HFFc6 (cell line): ENCODE measurements around the gene LRRC59. TPM values are rescaled to one million over a fixed set of nuclear protein-coding genes. Genes with fewer than 3 reads are reported as not detected.

Experiments
- DNase-seq: peaks from one replicate; pipeline ENCODE4 v3.0.0-alpha.2; 2018
- H3K27ac Mint-ChIP-seq: 2 replicates; pipeline ENCODE4 v1.8.0; 2020; ENCODE audit warnings: mild to moderate bottlenecking, mixed read lengths
- H3K27me3 Mint-ChIP-seq: 2 replicates; pipeline ENCODE4 v1.8.0; 2021; ENCODE audit warnings: mild to moderate bottlenecking, moderate library complexity, mixed read lengths; ENCODE audit not compliant: insufficient read depth
- H3K36me3 Mint-ChIP-seq: 2 replicates; pipeline ENCODE4 v1.8.0; 2021; ENCODE audit warnings: low read depth, mixed read lengths
- H3K4me1 Mint-ChIP-seq: 2 replicates; pipeline ENCODE4 v1.8.0; 2020; ENCODE audit warnings: low read depth, mixed read lengths
- H3K4me3 Mint-ChIP-seq: 2 replicates; pipeline ENCODE4 v1.8.0; 2020; ENCODE audit warnings: mild to moderate bottlenecking, moderate library complexity, mixed read lengths
- H3K9me3 Mint-ChIP-seq: 2 replicates; pipeline ENCODE4 v1.8.0; 2020; ENCODE audit warnings: mild to moderate bottlenecking, mixed read lengths
- CTCF ChIP-seq: fragments of 200-600 bp; sonication (generic); IDR thresholded peaks from 2 replicates; pipeline ENCODE4 v1.5.0; 2021; ENCODE audit warnings: antibody characterized with exemption, mild to moderate bottlenecking
- total RNA-seq, 6 experiments: library from RNA; stranded (reverse); fragmentation: NEBNext Ultra II Directional; extraction: Animal tissue kit (Norgen Biotek cat#: 25700); gene quantifications; 2 replicates in 1 of 6; 3 replicates in 5 of 6; pipeline ENCODE4 v1.2.3, GENCODE V29; 2021

Gene LRRC59
- total RNA-seq, 6 experiments from 2014 or later = 214 to 272 (median 261) TPM

- Mint-ChIP-seq H3K27me3 (no peaks in the 10 kb centered on the region), H3K4me3 (peak overlapping the region; percentile 88), H3K27ac (peak overlapping the region; percentile 76), H3K4me1 (peaks cover 57% of the 10 kb centered on the region), H3K36me3 (peaks cover 8% of the 10 kb centered on the region; the same call in 1 of the 2 replicates), H3K9me3 (no peaks in the 10 kb centered on the region)
- no peak for DNase-seq
- no peak for TF ChIP-seq CTCF
Observed at GRCh38 chr17:50426472-50426782, 29.1 kb upstream of the LRRC59 start.

- no peak for TF ChIP-seq CTCF
- H3K4me1 Mint-ChIP-seq = peaks cover 56% of the 10 kb centered on the region
- no peaks in the 10 kb centered on the region for H3K9me3 Mint-ChIP-seq
- H3K36me3 Mint-ChIP-seq = peaks cover 8% of the 10 kb centered on the region; the same call in 1 of the 2 replicates
- peak within 1 kb of the TSS; percentile 90 for H3K27ac Mint-ChIP-seq
- DNase-seq = peak; percentile 38
- peak within 1 kb of the TSS; percentile 88 for H3K4me3 Mint-ChIP-seq
- no peaks in the 10 kb centered on the region for H3K27me3 Mint-ChIP-seq
Observed at GRCh38 chr17:50425682-50426471, 28.6 kb upstream of the LRRC59 start, which contains the start of gene ACSF2. Gene ACSF2, plus strand, starts transcription at chr17:50426218. Its CDS starts 44 bp downstream, at chr17:50426262.

- Mint-ChIP-seq H3K4me3 (peak overlapping the region; percentile 88), H3K9me3 (no peaks in the 10 kb centered on the region), H3K27me3 (no peaks in the 10 kb centered on the region), H3K36me3 (peaks cover 8% of the 10 kb centered on the region; the same call in 1 of the 2 replicates), H3K27ac (peak overlapping the region; percentile 90; the same call in 1 of the 2 replicates), H3K4me1 (peaks cover 63% of the 10 kb centered on the region)
- TF ChIP-seq CTCF = no peak
- no peak for DNase-seq
Observed at GRCh38 chr17:50424996-50425681, 27.8 kb upstream of the LRRC59 start.

- peaks cover 8% of the 10 kb centered on the region; the same call in 1 of the 2 replicates for H3K36me3 Mint-ChIP-seq
- H3K27me3 Mint-ChIP-seq = no peaks in the 10 kb centered on the region
- DNase-seq = no peak
- TF ChIP-seq CTCF = no peak
- no peaks in the 10 kb centered on the region for H3K9me3 Mint-ChIP-seq
- peaks cover 64% of the 10 kb centered on the region for H3K4me1 Mint-ChIP-seq
- H3K4me3 Mint-ChIP-seq = peak overlapping the region; percentile 88
- peak overlapping the region; percentile 90 for H3K27ac Mint-ChIP-seq
Observed at GRCh38 chr17:50424246-50424995, 27.1 kb upstream of the LRRC59 start.

GRCh38 chr17:50423553-50424159 is 26.3 kb upstream of the LRRC59 start:
- peak; percentile 96 for DNase-seq
- H3K27me3 Mint-ChIP-seq = no peaks in the 10 kb centered on the region
- peak overlapping the region; percentile 88 for H3K4me3 Mint-ChIP-seq
- peak overlapping the region; percentile 90 for H3K27ac Mint-ChIP-seq
- 0 out of 2 replicates have a peak, but pooled peaks cover 4% of the 10 kb centered on the region for H3K36me3 Mint-ChIP-seq
- TF ChIP-seq CTCF = no peak
- no peaks in the 10 kb centered on the region for H3K9me3 Mint-ChIP-seq
- H3K4me1 Mint-ChIP-seq = peaks cover 60% of the 10 kb centered on the region
